HCT116 (cell line): ENCODE data around the gene TNIK.

Experiments
- CBX3 ChIP-seq: IDR thresholded peaks from 2 replicates; pipeline ENCODE4 v1.6.1; 2012; ENCODE audit warnings: low read depth
- EGR1 ChIP-seq: IDR thresholded peaks from 2 replicates; pipeline ENCODE4 v1.6.1; 2012; ENCODE audit warnings: low read depth
- POLR2A ChIP-seq: IDR thresholded peaks from 2 replicates; pipeline ENCODE4 v1.7.0; 2011; ENCODE audit warnings: borderline replicate concordance; ENCODE audit not compliant: insufficient read depth, insufficient read length; ENCODE audit errors: extremely low read depth
- POLR2AphosphoS5 ChIP-seq: IDR thresholded peaks from 2 replicates; pipeline ENCODE4 v1.6.1; 2011; ENCODE audit warnings: mild to moderate bottlenecking, low read depth, low read length, moderate library complexity
- SIN3A ChIP-seq: IDR thresholded peaks from 2 replicates; pipeline ENCODE4 v1.6.1; 2012; ENCODE audit warnings: low read depth
- SRF ChIP-seq: IDR thresholded peaks from 2 replicates; pipeline ENCODE4 v1.6.1; 2012; ENCODE audit warnings: low read depth
- TF ChIP-seq, protein P1 (sequence below), 3 experiments: fragments of 200-600 bp in 1 of 3; sonication (generic) in 1 of 3; IDR thresholded peaks in 2 of 3; conservative IDR thresholded peaks in 1 of 3; 2 replicates each; pipeline ENCODE4 v1.5.1; 2012 to 2017; ENCODE audit warnings: low read depth in 2 of 3, low read length in 2 of 3, antibody characterized with exemption in 1 of 3, borderline replicate concordance in 1 of 3, control low read depth in 1 of 3, mild to moderate bottlenecking in 1 of 3, mixed read lengths in 1 of 3, mixed run types in 1 of 3, moderate library complexity in 1 of 3; ENCODE audit not compliant: insufficient read depth in 1 of 3
- TF ChIP-seq, protein P2 (sequence below): IDR thresholded peaks from 2 replicates; pipeline ENCODE4 v1.6.1; 2012; ENCODE audit warnings: low read depth

GRCh38 chr3:171348121-171348520 is 112.1 kb downstream of the TNIK start:
- TF ChIP-seq POLR2A (no peak), POLR2AphosphoS5 (no peak), SIN3A (no peak), CBX3 (no peak), EGR1 (no peak), SRF (no peak)
- TF ChIP-seq, protein P1, sequence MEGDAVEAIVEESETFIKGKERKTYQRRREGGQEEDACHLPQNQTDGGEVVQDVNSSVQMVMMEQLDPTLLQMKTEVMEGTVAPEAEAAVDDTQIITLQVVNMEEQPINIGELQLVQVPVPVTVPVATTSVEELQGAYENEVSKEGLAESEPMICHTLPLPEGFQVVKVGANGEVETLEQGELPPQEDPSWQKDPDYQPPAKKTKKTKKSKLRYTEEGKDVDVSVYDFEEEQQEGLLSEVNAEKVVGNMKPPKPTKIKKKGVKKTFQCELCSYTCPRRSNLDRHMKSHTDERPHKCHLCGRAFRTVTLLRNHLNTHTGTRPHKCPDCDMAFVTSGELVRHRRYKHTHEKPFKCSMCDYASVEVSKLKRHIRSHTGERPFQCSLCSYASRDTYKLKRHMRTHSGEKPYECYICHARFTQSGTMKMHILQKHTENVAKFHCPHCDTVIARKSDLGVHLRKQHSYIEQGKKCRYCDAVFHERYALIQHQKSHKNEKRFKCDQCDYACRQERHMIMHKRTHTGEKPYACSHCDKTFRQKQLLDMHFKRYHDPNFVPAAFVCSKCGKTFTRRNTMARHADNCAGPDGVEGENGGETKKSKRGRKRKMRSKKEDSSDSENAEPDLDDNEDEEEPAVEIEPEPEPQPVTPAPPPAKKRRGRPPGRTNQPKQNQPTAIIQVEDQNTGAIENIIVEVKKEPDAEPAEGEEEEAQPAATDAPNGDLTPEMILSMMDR (IDR thresholded peaks at IDR 0.05 in 2 of 3, conservative IDR thresholded peaks at IDR 0.05 in 1 of 3; ENCODE audit: borderline replicate concordance in 1 of 3, insufficient read depth in 1 of 3, low read depth in 2 of 3, low read length in 2 of 3), result no peak
- TF ChIP-seq, protein P2, sequence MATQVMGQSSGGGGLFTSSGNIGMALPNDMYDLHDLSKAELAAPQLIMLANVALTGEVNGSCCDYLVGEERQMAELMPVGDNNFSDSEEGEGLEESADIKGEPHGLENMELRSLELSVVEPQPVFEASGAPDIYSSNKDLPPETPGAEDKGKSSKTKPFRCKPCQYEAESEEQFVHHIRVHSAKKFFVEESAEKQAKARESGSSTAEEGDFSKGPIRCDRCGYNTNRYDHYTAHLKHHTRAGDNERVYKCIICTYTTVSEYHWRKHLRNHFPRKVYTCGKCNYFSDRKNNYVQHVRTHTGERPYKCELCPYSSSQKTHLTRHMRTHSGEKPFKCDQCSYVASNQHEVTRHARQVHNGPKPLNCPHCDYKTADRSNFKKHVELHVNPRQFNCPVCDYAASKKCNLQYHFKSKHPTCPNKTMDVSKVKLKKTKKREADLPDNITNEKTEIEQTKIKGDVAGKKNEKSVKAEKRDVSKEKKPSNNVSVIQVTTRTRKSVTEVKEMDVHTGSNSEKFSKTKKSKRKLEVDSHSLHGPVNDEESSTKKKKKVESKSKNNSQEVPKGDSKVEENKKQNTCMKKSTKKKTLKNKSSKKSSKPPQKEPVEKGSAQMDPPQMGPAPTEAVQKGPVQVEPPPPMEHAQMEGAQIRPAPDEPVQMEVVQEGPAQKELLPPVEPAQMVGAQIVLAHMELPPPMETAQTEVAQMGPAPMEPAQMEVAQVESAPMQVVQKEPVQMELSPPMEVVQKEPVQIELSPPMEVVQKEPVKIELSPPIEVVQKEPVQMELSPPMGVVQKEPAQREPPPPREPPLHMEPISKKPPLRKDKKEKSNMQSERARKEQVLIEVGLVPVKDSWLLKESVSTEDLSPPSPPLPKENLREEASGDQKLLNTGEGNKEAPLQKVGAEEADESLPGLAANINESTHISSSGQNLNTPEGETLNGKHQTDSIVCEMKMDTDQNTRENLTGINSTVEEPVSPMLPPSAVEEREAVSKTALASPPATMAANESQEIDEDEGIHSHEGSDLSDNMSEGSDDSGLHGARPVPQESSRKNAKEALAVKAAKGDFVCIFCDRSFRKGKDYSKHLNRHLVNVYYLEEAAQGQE, result no peak
